ENCODE measurements around the gene TBX15.
A peak's percentile ranks its signal among the peaks of the same experiment; 100 is the strongest.

Gene TBX15

DNA sequence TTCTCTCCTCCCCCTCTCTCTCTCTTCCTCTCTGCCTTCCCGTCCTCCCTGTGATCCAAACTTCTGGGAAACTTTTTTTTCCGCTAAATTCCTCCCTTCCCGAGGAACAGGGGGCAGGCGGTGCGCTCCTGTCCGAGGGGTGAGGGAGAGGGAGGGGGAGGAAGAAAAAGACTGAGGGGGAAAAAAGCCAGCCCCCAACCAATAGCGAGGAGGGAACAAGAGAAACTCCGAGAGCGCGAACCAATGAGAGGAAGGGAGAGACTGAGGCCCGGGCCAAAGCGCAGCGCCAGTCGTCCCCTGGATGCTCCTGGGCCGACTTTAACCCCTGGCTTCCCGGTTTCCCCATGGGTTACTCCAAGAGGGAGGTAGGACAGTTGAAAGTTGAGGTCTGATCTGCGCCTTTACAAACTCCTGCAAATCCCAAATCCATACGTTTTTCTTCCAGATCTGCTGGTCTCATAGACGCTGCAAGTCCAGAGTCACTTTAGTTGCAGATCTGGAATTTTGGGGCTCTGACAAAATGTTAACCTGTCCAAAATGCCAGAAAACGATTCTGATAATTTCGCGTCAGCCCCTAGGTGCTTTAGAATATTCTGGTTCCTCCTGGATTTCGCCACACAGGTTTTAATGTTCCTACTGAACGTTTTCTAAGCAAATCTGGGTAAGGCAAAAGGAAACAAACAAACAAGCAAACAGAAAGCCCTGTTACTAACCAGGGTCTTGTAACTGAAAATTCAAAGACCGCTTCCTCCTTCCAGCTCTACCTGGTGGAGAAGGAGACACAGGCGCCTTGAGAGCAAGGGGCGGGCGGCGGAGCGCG, at the start of gene TBX15:
Gene TBX15, minus strand, starts transcription at position 158 of the 820 bp plus-strand sequence. CDS start 548 bp downstream, outside the sequence.
- DNase-seq = no peak

DNA sequence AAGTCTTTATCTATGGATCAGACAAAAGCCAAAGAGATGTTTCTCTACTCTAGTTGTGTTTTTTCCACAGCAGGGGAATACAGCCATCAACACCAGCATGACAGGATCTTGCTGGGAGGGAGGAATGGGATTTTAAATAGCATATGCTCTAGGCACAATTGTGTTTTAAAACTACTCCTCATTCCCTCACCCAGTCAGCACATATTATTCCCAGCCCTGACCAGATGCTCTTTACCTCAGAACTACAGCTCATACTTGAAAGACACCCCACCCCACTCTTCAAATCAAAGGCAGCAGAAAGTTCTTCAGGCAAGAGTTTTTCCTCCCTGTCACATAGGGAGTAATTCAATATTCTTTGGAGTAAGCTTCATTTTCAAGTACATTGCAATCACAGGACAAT, 46.2 kb upstream of the TBX15 start:
- no peak for DNase-seq

DNA sequence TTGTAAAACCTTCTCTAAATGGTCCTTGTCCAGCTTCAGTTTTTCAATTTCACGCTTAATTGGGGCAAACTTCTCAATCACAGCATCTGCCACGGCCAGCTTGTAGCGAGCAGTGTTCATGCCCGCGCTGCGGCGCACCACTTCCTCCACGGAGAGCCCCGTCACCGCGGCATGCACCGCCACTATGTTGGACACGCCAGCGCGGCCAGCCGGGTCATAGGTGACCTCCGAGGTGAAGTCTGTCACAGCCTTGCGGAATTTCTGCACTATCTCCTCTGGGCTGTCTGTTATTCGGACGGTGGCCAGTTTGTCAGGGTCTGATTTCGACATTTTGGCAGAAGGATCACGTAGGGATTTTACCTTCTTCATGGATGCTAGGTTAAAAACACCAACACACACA, 44.8 kb upstream of the TBX15 start:
- no peak for DNase-seq

DNA sequence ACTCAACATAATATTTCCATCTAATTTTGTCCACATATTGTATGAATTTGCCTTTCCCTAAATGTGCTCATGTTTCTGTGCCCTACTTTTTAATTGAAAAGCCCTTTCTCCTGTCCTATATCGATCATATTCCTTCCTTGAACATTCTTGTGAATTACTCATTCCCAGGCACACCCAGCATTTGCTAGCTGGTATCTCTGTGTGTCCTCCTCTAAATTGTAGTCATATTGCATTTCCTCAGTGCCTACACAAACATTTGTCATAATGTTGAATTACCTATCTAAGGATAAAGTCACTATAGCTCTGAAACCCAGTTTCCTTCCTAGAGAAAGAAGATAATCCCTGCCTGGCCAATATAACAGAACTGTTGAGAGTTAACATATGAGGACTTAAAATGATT, 39.6 kb upstream of the TBX15 start:
- DNase-seq = no peak

DNA sequence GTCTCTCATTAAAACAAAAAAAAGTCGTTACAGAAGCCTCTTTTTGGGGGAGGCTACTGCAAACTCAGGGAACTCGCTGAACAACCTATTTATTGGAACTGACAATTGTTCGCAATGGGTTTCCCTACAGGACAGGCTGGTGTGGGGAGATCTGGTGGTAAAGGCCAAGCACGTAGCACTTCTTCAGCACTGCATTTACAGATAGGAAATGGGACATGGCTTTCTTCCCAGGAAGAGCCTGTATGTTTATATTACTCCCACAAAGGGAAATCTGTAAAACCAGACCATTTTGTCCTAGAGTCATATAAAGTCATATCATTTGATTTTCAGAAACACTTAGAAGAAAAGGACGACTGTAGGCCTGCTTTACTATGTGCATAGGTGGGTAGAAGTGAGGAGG, 38.8 kb upstream of the TBX15 start:
- no peak for DNase-seq

DNA sequence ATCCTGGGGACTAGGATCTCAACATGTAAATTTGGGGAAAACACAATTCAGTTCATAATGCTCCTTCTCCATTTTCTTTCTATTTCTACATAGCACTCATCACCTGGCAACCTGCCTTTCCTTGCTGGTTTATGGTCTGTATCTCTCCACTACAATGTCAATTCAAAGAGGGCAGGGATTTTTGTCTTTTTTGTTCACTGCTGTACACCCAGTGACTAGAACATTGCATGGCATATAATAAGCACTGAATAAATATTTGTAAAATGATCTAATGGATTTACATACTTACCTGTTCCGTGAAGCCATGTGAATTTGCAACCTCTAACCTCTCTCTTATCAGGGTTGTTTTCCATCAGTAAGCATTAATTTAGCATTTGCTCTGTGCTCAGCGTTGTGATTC, 27.4 kb upstream of the TBX15 start:
- peak; percentile 31 for DNase-seq

DNA sequence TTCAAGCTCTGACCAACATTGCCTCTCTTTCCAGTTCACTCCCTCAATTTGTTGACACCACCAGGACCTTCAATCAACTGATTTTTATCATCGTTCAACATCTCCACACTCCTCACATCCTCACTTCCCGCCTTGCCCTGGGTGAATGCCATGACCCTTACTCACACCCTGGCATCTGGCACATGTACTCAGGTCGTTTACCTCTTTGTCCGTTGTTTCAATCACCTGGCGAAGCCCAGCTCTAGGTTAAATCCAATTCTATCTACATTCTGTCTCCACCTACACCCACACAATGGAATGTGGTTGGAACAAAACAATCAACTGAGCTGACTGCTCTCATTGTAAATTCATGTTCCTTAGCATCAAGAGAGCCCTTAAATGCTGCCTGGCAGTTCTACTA, 24.2 kb upstream of the TBX15 start:
- no peak for DNase-seq

DNA sequence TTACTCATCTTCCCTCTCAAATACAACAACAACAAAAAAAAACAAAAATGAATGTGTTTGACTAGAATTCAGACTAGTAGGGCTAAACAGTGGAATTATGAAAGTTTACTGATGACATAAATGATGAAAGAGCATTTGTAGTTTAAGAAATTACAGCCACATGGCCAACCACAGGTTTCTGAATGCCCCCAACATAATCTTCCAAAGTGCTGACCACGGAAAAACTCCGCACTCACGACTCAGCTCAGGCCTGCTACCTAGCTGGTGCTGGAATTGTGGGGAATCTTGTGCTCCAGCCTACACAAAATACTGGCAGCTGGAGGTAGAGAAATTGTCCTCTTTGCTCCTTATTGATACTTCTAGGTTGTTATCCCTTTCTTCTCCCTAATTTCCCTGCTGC, 23.6 kb upstream of the TBX15 start:
- DNase-seq = no peak

DNA sequence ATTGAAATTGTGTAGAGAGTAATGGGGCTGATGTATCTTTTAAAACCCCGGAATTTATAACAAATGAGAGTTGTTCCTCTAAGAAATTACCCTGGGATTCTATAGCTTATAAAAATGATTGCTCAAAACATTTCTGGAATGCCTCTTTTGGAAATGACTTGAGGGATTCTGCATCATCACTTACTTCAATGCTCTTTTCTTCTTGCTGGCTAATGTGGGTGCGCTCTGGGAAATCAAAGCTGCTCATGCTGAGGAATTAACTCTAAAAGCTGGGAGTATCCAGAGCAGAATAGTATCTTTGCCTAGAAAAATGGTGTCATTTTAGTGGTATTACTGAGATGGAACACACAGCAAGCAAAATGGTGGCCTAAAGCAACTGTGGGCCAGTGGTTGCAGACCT, 23.0 kb upstream of the TBX15 start:
- DNase-seq = no peak

DNA sequence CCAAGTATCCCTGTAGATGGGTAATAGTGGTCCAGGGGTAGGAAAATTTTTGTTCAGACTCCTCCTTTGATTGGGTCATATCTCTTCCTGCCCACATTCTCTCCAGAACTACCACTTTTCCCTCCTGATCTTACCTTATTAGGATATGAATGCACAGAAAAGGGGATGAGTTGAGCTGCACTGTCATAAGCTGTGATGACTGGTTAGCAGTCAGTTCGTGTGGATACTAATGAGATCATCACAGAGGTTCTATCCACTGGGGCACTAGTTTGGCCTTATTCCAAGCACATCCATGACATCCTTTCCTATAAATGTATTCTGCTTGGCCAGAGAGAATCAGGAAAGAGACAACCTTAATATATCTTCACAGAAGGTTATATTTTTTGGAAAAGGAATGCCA, 22.1 kb upstream of the TBX15 start:
- DNase-seq = no peak

DNA sequence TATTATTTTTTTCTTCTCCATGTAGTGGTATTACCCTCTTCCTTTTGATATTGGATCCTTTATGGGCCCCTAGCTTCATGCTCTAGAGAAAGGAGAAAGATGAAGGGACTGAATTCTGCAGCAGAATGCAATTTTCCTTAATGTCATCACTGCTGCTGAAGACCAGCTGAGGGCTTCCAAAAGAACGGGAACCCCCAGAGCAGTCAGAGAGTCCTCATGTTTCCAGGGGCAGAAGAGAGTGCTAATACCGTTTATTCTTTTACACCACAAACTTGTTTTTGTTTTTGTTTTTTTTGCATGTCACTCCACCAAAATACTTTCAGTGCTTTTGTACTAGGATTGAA, 21.1 kb upstream of the TBX15 start:
- no peak for DNase-seq

DNA sequence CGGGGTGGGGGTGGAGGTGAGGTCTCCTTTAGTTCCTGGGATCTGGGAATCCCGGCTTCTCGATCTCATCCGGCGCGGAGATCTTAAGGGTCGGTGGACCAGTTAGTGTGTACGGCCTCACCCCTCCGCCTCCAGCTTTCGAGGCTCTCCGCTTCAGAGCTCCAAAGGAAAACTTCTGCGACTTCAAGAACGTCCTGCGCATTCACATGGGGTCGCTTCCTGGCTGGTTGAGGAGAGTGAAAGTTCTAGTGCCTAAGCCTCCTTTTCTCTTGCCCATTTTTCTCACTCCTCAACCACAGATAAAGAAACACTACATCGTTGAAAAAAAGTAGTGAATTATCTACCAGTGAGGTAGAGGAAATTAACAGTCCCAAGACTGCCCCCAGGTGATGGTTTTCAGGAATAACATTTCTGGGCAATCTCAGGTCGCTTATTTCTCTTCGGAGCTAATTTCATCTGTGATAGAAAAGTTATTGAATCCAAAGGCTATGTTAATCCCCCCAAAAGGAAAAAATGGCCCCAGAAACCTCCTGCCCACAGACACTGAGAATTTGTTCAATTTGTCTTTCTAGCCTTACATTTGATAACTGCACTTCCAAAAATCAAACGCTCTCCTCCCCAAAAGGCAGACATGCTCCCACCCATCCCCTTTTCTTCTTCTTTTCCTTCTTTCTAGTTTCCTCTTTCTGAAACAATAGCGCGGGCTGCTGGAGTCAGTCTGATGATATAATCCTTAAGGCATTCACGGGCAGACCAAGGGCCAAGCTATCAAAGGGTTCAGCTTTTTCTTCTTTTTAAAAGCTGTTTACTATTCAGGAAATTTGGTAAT, 20.6 kb upstream of the TBX15 start:
- DNase-seq = peak; percentile 80

DNA sequence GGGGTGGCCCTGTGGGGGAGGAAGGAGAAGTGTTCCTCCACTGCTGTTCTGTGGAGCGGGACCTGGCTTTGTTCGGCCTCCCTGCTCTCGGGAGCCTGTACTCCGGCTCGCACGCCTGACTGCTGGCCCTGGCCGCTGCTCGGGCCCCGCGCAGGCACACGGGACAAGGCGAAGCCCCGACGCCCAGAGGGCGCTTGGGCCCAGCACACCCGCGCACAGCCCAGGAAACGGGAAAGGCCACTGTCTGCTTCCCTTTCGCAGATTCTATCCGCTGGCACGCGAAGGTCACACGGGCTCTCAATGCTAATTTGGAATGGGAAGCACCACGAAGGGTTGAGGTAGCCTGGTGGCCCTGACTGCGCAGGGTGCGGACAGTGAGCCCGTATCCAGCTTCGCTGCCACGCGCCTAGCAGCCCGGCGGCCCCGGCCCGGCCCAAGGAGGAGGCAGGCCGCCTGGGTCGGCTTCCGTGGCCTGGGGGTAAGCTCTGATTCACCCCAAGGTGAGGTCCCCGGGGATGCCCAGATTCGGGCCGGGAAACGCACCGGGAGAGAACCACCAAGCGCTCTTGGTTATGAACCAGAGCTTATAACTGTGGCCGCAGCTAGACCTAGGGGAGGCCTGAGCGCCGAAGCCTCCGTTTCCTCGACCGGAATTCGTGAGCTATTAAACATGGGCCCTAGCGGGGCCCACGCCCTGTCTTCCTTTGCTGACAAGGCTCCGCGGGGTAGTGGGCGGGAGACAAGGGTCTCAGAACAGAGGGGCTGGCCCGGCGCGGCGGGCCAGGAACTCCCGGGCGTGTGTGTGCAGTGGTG, 19.7 kb upstream of the TBX15 start:
- DNase-seq = no peak

DNA sequence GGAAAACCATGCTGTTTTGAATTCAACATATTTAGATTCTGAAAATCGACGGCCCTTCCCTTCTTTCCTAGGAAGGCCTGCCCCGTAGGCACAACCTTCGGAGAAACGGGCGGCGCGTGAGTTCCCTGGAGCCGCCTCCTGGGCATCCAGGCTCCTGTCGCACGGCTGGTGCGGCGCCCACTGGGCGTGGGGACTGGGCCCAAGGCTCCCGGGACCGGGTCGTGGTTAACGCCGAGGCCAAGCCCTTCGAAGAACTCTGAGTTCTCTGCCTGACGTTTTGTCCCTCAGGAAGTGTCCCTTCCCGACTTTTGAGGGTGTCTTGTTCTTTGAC, 19.2 kb upstream of the TBX15 start:
- peak; percentile 5 for DNase-seq

DNA sequence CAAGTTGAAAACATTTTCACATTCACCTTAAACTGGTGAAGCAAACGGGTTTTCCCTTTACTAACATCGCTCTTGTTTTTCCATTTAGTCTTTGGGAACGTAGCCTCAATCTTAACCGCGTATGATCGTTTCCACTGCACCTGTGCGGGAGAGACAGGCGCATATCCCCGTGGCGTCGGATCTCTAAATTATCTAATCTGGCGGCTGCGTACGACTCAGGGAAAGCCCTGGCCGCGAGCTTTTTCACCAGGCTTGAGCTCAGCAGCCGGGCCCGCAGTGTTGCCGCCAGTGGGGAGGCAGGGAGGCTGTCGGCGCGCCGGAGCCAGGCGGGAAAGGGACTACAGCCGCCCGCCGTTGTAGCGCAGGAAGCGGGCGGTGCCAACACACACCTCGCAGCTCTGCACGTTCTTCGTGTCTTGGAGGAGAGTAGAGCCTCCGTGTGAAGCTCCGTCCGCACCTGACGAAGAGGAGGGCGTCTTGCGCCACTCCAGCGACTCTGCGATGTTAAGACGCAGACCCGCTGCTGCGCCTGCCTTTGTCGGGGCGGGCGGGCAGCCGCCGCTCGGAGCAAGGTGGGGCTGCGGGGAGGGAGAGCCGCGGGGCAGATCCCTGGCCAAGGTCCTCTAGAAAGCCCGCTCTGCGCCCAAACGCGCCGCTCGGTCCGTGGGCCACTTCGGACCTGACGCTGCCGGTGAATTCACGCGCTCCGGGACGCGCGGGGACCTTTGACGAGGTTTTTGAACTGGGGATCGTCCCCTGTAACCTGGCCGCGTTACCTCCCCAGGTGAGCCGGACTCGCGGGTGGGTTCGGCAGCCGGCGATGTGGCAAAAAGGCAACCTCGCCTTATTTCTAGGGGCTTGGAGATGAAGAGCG, 18.5 kb upstream of the TBX15 start:
- DNase-seq = peak; percentile 52

DNA sequence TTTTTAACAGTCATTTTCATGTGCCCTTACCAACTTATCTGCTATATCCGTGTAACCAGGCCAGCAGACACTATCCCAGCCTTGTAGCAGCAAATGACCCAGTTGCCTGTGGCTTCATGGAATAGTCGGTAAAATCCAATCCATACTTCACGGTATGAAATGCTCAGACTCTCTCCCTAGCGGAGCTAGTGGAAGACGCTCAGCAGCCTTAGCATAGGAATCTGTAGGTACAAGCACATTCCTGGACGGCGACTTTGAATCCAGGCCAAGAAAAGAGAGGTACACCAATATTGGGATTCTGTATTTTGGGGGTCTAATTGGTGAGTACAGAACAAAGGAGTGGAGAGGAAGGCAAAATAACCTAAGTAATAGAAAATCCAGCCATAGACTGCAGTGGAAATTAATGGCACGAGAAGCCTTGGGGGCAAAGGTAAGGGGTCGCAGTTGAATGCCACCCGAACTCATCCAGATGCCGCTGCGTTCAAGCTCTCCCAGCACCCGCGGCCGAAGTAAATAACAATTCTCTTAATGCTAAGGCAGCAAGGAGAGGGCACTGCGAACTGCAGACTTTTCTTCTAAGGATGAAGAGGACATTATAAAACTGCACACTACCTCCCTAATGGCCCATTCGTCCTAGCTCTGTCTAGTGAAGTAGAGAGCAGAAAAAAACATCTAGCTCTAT, 17.7 kb upstream of the TBX15 start:
- no peak for DNase-seq

DNA sequence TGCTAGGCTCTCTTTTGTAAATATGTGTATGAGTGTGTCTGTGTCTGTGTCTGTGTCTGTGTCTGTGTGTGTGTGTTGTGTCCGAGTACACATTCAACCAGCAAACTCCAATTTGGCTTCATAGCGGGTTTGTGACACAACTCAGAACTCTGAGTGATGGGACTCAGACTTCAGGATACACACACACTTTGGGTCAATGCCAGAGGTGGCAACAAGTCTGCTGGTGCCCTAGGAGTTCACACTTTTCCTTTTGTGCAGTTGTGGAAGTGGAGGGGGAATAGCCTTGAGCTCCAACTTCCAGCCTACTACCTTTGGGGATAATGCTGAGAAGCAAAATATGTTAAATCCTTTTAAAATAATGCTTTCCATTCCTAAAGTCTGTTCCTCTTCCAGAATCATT, 16.6 kb upstream of the TBX15 start:
- no peak for DNase-seq

DNA sequence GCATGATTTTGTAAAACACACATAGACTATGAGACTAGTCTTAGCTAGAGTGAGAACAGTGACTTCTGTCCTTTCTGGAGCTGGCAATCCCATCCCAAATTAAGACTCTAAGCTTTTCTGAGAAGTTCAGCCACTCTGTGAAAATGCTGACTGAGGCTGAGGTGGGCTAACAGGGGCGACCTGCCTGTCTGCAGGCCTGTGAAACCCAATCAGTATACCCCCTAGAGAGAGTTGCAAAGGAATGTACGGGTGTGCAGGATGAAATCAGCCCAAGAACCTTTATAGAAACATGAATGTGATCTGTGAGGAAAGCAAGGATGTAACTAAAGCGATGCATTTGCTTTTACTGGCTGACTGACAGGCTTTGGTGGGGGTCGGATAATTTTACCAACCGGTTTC, 16.0 kb upstream of the TBX15 start:
- DNase-seq = no peak

DNA sequence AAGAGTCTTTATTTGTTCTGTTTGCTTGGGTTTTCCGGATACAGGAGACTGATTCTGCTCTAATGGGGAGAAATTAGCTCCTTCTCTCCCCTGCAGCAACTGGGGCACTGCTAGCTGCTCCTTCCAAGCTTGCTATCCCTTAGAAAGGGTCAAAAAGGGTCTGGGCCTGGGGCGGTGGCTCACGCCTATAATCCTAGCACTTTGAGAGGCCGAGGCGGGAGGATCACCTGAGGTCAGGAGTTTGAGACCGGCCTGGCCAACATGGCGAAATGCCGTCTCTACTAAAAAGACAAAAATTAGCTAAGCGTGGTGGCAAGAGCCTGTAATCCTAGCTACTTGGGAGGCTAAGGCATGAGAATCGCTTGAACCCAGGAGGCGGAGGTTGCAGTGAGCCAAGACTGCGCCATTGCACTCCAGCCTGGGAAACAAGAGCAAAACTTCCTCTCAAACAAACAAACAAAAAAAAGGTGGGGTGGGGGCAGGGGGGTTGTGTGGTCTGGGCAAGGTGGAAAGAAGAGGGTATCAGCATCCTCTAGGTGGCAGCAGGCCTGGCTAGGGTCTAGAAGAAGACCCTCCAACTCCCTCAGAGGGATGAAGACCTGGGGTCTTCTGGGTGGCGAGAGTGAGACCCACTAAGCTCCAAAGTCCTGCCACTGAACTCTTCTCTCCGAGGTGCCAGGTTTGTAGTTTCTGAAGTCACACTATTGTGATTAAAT, 15.4 kb upstream of the TBX15 start:
- no peak for DNase-seq

DNA sequence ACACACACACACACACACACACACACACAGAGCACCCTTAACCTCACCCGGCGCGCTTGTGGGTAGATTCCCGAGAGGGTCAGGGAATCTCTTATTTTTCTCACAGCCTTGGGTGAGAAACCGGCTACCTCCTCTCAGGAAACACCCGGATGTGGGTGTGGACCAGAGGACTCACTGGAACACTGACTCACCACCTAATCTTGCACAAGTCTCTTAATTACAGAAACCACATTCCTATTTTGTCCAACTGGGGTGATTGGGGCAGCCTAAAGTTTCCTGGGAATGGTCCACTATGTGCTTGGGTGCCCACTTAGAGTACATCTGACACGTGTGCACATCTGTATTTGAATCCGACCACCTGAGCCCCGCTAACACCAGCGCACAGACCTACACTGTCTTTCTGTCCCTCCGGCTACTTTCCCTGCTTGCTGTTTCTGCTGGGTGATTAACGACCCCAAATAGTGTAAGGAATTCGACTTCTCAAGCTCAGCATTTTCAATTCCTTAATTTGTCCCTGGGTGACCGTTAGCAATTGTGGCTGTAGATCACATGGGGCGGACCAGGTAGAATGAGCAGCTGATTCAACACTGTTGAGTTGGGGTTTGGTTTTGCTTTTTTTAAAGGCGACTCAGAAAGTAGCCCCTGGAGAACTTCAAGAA, 14.0 kb upstream of the TBX15 start:
- no peak for DNase-seq
